B cell (primary cell): Measurements from ENCODE around the gene ALOX12.
"Not testable (repeated sequence)": the region's sequence is repeated elsewhere in the genome, so short reads cannot be mapped to it uniquely, and the experiment has no call there.

Experiments used
- EZH2 ChIP-seq: IDR thresholded peaks from 2 replicates; pipeline ENCODE4 v1.6.1; 2012; ENCODE audit warnings: borderline replicate concordance, low read depth, mild to moderate bottlenecking, moderate library complexity, low read length; ENCODE audit not compliant: insufficient read depth, poor library complexity, severe bottlenecking
- TF ChIP-seq, protein P1 (sequence below): fragments of 200-600 bp; IDR thresholded peaks from one replicate; pipeline ENCODE4 v1.8.0; 2022; ENCODE audit warnings: antibody characterized with exemption, mild to moderate bottlenecking

DNA sequence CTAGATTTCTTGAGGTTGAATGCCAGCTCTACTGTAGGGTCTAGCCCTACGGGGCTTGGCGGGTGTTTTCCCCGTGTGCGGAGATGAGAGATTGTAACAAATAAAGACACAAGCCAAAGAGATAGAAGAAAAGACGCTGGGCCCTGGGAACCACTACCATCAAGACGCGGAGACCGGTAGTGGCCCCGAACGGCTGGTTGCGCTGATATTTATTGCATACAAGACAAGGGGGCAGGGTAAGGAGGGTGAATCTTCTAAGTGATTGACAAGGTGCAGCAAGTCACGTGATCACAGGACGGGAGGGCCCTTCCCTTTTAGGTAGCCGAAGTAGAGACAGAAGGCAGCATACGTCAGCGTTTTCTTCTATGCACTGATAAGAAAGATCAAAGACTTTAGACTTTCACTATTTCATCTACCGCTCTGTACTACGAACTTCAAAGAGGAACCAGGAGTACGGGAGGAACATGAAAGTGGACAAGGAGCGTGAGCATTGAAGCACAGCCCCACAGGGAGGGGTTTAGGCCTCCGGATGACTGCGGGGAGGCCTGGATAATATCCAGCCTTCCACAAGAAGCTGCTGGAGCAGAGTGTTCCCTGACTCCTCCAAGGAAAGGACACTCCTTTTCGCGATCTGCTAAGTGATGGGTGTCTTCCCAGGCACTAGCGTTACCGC, 51.0 kb downstream of the ALOX12 start:
- TF ChIP-seq EZH2, result not testable (repeated sequence)
- TF ChIP-seq, protein P1, sequence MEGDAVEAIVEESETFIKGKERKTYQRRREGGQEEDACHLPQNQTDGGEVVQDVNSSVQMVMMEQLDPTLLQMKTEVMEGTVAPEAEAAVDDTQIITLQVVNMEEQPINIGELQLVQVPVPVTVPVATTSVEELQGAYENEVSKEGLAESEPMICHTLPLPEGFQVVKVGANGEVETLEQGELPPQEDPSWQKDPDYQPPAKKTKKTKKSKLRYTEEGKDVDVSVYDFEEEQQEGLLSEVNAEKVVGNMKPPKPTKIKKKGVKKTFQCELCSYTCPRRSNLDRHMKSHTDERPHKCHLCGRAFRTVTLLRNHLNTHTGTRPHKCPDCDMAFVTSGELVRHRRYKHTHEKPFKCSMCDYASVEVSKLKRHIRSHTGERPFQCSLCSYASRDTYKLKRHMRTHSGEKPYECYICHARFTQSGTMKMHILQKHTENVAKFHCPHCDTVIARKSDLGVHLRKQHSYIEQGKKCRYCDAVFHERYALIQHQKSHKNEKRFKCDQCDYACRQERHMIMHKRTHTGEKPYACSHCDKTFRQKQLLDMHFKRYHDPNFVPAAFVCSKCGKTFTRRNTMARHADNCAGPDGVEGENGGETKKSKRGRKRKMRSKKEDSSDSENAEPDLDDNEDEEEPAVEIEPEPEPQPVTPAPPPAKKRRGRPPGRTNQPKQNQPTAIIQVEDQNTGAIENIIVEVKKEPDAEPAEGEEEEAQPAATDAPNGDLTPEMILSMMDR, result not testable (repeated sequence)
